H1 (cell line): Measurements from ENCODE around the gene CMIP. TPM values are rescaled to one million over a fixed set of nuclear protein-coding genes. Genes with fewer than 3 reads are reported as not detected.
A peak's percentile ranks its signal among the peaks of the same experiment; 100 is the strongest.

Experiments
- CTCF ChIA-PET: fragments of 300-600 bp; sonication (Branson Sonifier 250); formaldehyde crosslinking; loops from one replicate; lab custom pipeline; 2021; ENCODE audit not compliant: partially characterized antibody; lab: Charles Lee
- POLR2A ChIA-PET: fragments of 300-600 bp; sonication (Branson Sonifier 250); formaldehyde crosslinking; loops from one replicate; lab custom pipeline; 2021; ENCODE audit warnings: inconsistent platforms; ENCODE audit not compliant: partially characterized antibody; lab: Charles Lee
- DNase-seq, 2 experiments: peaks; one replicate each; pipeline versions ENCODE4 v3.0.0 to v3.0.0-alpha.2; 2010 to 2022; ENCODE audit warnings: low spot score in 2 of 2, low read depth in 1 of 2, mixed read lengths in 1 of 2
- FAIRE-seq: peaks from 2 replicates; lab custom pipeline; 2011; peaks lifted over from hg19 to GRCh38; lab: Jason Lieb, UNC
- H2AFZ ChIP-seq: 2 replicates; pipeline ENCODE4 v1.8.1; 2012; ENCODE audit warnings: low read length, inconsistent platforms
- H2AK5ac ChIP-seq: 2 replicates; pipeline ENCODE4 v1.6.1; 2013; ENCODE audit warnings: low read depth, low read length
- H2BK120ac ChIP-seq: replicated peaks from 2 replicates; pipeline ENCODE3; 2013; ENCODE audit warnings: low read depth, low read length, inconsistent platforms
- H2BK12ac ChIP-seq: 2 replicates; pipeline ENCODE4 v1.6.1; 2013; ENCODE audit warnings: low read depth, low read length
- H2BK15ac ChIP-seq: 2 replicates; pipeline ENCODE4 v1.6.1; 2013; ENCODE audit warnings: low read length
- H2BK20ac ChIP-seq: 2 replicates; pipeline ENCODE4 v1.6.1; 2013; ENCODE audit warnings: low read length
- H2BK5ac ChIP-seq: 2 replicates; pipeline ENCODE4 v1.6.1; 2013; ENCODE audit warnings: low read depth, low read length
- H3K14ac ChIP-seq: 2 replicates; pipeline ENCODE4 v1.6.1; 2013; ENCODE audit warnings: inconsistent platforms; ENCODE audit not compliant: insufficient read length
- H3K18ac ChIP-seq: 2 replicates; pipeline ENCODE4 v1.6.1; 2013; ENCODE audit warnings: low read length; ENCODE audit errors: extremely low read depth
- H3K23ac ChIP-seq: 2 replicates; pipeline ENCODE4 v1.6.1; 2013; ENCODE audit warnings: inconsistent platforms; ENCODE audit not compliant: insufficient read length
- H3K23me2 ChIP-seq: 2 replicates; pipeline ENCODE4 v1.6.1; 2013; ENCODE audit warnings: low read depth, low read length
- H3K27ac ChIP-seq: 2 replicates; pipeline ENCODE4 v1.6.1; 2011; ENCODE audit warnings: low read depth, low read length, inconsistent platforms
- H3K27me3 ChIP-seq, 4 experiments: replicated peaks in 1 of 4; 1 replicate in 1 of 4; 2 replicates in 3 of 4; pipeline versions ENCODE4 v1.6.1 to v1.8.1; 2011 to 2013; ENCODE audit warnings: low read length in 3 of 4, mild to moderate bottlenecking in 3 of 4, inconsistent platforms in 2 of 4, mixed read lengths in 2 of 4, moderate library complexity in 1 of 4; ENCODE audit not compliant: control insufficient read depth in 3 of 4, insufficient read depth in 3 of 4; ENCODE audit errors: extremely low read depth in 1 of 4
- H3K36me3 ChIP-seq, 4 experiments: 2 replicates each; pipeline versions ENCODE4 v1.6.1 to v1.8.1; 2011 to 2013; ENCODE audit warnings: mild to moderate bottlenecking in 4 of 4, low read length in 3 of 4, moderate library complexity in 2 of 4, control low read depth in 1 of 4, inconsistent platforms in 1 of 4; ENCODE audit not compliant: insufficient read depth in 4 of 4, control insufficient read depth in 2 of 4
- H3K4ac ChIP-seq: replicated peaks from 2 replicates; pipeline ENCODE3; 2013; ENCODE audit warnings: low read length, low read depth, mixed read lengths, inconsistent platforms; ENCODE audit not compliant: insufficient read length
- H3K4me1 ChIP-seq, 4 experiments: replicated peaks in 1 of 4; 1 replicate in 1 of 4; 2 replicates in 3 of 4; pipeline versions ENCODE4 v1.6.1 to v1.8.1; 2011 to 2013; ENCODE audit warnings: low read length in 3 of 4, inconsistent platforms in 2 of 4, mixed read lengths in 1 of 4; ENCODE audit not compliant: insufficient read depth in 4 of 4, control insufficient read depth in 3 of 4
- H3K4me2 ChIP-seq, 2 experiments: 2 replicates each; pipeline versions ENCODE4 v1.6.1 to v1.8.1; 2011 to 2013; ENCODE audit warnings: low read depth in 2 of 2, low read length in 2 of 2, control low read depth in 1 of 2, inconsistent platforms in 1 of 2, mild to moderate bottlenecking in 1 of 2; ENCODE audit not compliant: insufficient read depth in 1 of 2
- H3K4me3 ChIP-seq, 4 experiments: fragments of 200-600, 300-600 bp in 1 of 4; sonication (generic), shearing (Covaris generic), sonication (Bioruptor Twin) in 1 of 4; 2 replicates each; pipeline versions ENCODE4 v1.5.1 to v1.8.1; 2011 to 2016; ENCODE audit warnings: low read length in 4 of 4, low read depth in 3 of 4, control low read depth in 2 of 4, inconsistent platforms in 2 of 4, mild to moderate bottlenecking in 2 of 4, mixed read lengths in 1 of 4, moderate library complexity in 1 of 4; ENCODE audit not compliant: insufficient read depth in 2 of 4; ENCODE audit errors: extremely low read depth in 1 of 4
- H3K56ac ChIP-seq: replicated peaks from 2 replicates; pipeline ENCODE3; 2013; ENCODE audit warnings: low read depth, mild to moderate bottlenecking, mixed read lengths, low read length, inconsistent platforms; ENCODE audit not compliant: insufficient read length
- H3K79me1 ChIP-seq: 2 replicates; pipeline ENCODE4 v1.6.1; 2013; ENCODE audit warnings: low read depth, low read length, control low read depth
- H3K79me2 ChIP-seq, 2 experiments: 2 replicates each; pipeline versions ENCODE4 v1.6.1 to v1.8.1; 2012 to 2013; ENCODE audit warnings: low read length in 2 of 2, mild to moderate bottlenecking in 2 of 2, inconsistent platforms in 1 of 2; ENCODE audit not compliant: insufficient read depth in 2 of 2, control insufficient read depth in 1 of 2
- H3K9ac ChIP-seq, 4 experiments: replicated peaks in 1 of 4; 1 replicate in 1 of 4; 2 replicates in 3 of 4; pipeline versions ENCODE4 v1.6.1 to v1.8.1; 2011 to 2013; ENCODE audit warnings: low read depth in 3 of 4, low read length in 3 of 4, control low read depth in 2 of 4, mild to moderate bottlenecking in 2 of 4, moderate library complexity in 2 of 4, inconsistent platforms in 1 of 4; ENCODE audit errors: extremely low read depth in 1 of 4
- H3K9me3 ChIP-seq, 2 experiments: 2 replicates each; pipeline versions ENCODE4 v1.6.1 to v1.8.1; 2012 to 2013; ENCODE audit warnings: mild to moderate bottlenecking in 2 of 2, moderate library complexity in 2 of 2, control low read depth in 1 of 2, inconsistent platforms in 1 of 2, low read depth in 1 of 2, low read length in 1 of 2, mixed read lengths in 1 of 2; ENCODE audit not compliant: insufficient read depth in 2 of 2
- H4K20me1 ChIP-seq, 2 experiments: replicated peaks in 1 of 2; 2 replicates each; pipeline versions ENCODE3 to v1.8.1; 2011 to 2013; ENCODE audit warnings: inconsistent platforms in 2 of 2, low read length in 2 of 2, mild to moderate bottlenecking in 1 of 2; ENCODE audit not compliant: insufficient read depth in 2 of 2, control insufficient read depth in 1 of 2
- H4K5ac ChIP-seq: 2 replicates; pipeline ENCODE4 v1.6.1; 2013; ENCODE audit warnings: low read length, low read depth, mixed read lengths, inconsistent platforms; ENCODE audit not compliant: insufficient read length
- H4K8ac ChIP-seq: 2 replicates; pipeline ENCODE4 v1.8.0; 2013; ENCODE audit warnings: mild to moderate bottlenecking, moderate library complexity, low read length, inconsistent platforms; ENCODE audit not compliant: insufficient read depth; ENCODE audit errors: extremely low read depth
- H4K91ac ChIP-seq: replicated peaks from 2 replicates; pipeline ENCODE3; 2013; ENCODE audit warnings: low read length, mixed read lengths, inconsistent platforms; ENCODE audit not compliant: insufficient read length
- CTBP2 ChIP-seq: IDR thresholded peaks from 2 replicates; pipeline ENCODE4 v1.7.0; 2011; ENCODE audit warnings: borderline replicate concordance, mild to moderate bottlenecking, moderate library complexity, mixed read lengths, low read length; ENCODE audit not compliant: insufficient read depth, insufficient read length
- WGBS, 2 experiments: shearing (Covaris generic) in 1 of 2; methylation state at CpG; one replicate each; pipeline versions ENCODE4 v1.1.6 to v1.1.7; 2013 to 2015; ENCODE audit warnings: low lambda C conversion rate in 2 of 2, mixed read lengths in 2 of 2, inconsistent platforms in 1 of 2, low coverage in 1 of 2, missing lambda C conversion rate in 1 of 2; ENCODE audit not compliant: insufficient replicate concordance in 2 of 2, insufficient coverage in 1 of 2, insufficient read length in 1 of 2; ENCODE audit errors: extremely low coverage in 1 of 2, missing lambda C conversion rate in 1 of 2; 5-methylcytosine and 5-hydroxymethylcytosine counted together
- polyA plus RNA-seq, 7 experiments: library from polyadenylated mRNA; depleted of rRNA in 3 of 7; stranded (reverse) in 5 of 7; unstranded in 2 of 7; fragments of >200 nt in 5 of 7; fragments of 200-250 nt in 2 of 7; gene quantifications; 1 replicate in 5 of 7; 2 replicates in 1 of 7; 4 replicates in 1 of 7; pipeline versions ENCODE4 v1.2.1 to v1.2.3, GENCODE V29; 2011 to 2013; ENCODE audit warnings: missing spikeins in 2 of 7, mixed read lengths in 2 of 7
- total RNA-seq: library from RNA; stranded (reverse); fragmentation: NEBNext Ultra II Directional; extraction: Animal tissue kit (Norgen Biotek cat#: 25700); gene quantifications from 2 replicates; pipeline ENCODE4 v1.2.1, GENCODE V29; 2021

The CMIP gene
- total and polyA plus RNA-seq, 2 of the 8 experiments (the other 6 are each of a cell fraction or from before 2014, with no cell fraction given), result 7.9 to 53.2 TPM

- Histone ChIP-seq H3K18ac (0 out of 2 replicates have a peak overlapping the region, but pooled peaks have one; percentile 83), H3K36me3 (no peaks in the 10 kb centered on the region), H3K9me3 (no peaks in the 10 kb centered on the region), H3K9ac (peak overlapping the region in 1 of 4 experiments; percentile 28; a peak in 1 of 7 replicates), H2BK20ac (no peak overlapping the region), H4K20me1 (peaks cover 5 to 21% of the 10 kb centered on the region in 2 experiments), H3K23me2 (no peaks in the 10 kb centered on the region), H2AK5ac (no peak overlapping the region), H4K5ac (peak overlapping the region; percentile 6), H3K4ac (peak overlapping the region; percentile 57), H2BK5ac (peak overlapping the region; percentile 76), H3K4me2 (no peak overlapping the region; a peak in 1 of 4 replicates), H3K79me2 (peaks cover 7 to 87% of the 10 kb centered on the region in 2 experiments; a peak in 3 of 4 replicates), H3K4me3 (no peak overlapping the region), H3K23ac (no peak overlapping the region), H2BK12ac (peak overlapping the region; percentile 60; the same call in 1 of the 2 replicates), H3K27ac (no peak overlapping the region), H4K8ac (peak overlapping the region; percentile 87), H3K27me3 (no peaks in the 10 kb centered on the region), H3K79me1 (peaks cover 39% of the 10 kb centered on the region), H3K4me1 (peaks cover 0 to 17% (median 4%) of the 10 kb centered on the region in 4 experiments; a peak in 5 of 7 replicates), H2BK15ac (no peak overlapping the region), H2AFZ (no peak overlapping the region), H4K91ac (peak overlapping the region; percentile 91), H3K56ac (peak overlapping the region; percentile 32), H3K14ac (no peak overlapping the region), H2BK120ac (peak overlapping the region; percentile 47)
- no peak for DNase-seq
- ChIA-PET CTCF (interaction anchor here (0.7 to 2.7 kb wide), 7 partner anchors 14 to 238 kb away, joined by 3 to 8 read pairs (median 3); no protein-coding TSS in a partner anchor), POLR2A (interaction anchor here (0.8 kb wide), 1 partner anchor 42 kb away, joined by 3 read pairs; no protein-coding TSS in a partner anchor)
- FAIRE-seq, result no peak
- 81 to 83% methylated on average over 2 to 14 of the region's 20 CpGs for WGBS, 2 experiments
- no peak for TF ChIP-seq CTBP2
Observed at GRCh38 chr16:81499576-81500380, 55.2 kb downstream of the CMIP start.
